ENCODE results near the gene USP17L28.
"Not testable (repeated sequence)": the region's sequence is repeated elsewhere in the genome, so short reads cannot be mapped to it uniquely, and the experiment has no call there.

DNA sequence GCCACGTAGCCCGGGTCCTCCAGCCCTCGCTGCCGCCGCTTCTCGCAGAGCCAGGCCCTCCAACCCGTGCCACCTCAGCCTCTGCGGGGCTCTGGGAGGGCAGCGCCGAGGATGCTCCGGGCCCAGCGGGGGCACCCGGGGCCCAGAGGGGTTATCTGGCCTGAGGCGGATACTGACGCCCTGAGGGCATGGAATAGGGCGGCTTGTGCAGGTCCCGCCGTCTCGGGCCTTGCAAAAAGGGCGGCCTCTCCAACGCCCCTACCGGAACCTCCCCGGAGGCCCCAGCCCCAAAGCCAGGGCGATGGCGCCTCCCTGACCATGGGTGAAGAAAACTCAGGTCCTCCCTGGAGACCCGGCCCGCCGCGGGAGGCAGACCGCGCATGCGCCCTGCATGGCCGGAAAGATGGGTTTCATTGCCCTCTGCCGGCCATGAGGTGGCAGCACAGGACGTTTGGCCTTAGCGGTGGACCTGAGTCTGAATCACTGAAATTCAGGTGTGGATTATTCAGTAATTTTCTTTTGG lies 32.4 kb downstream of the USP17L28 start:
- TF ChIP-seq, protein P1, sequence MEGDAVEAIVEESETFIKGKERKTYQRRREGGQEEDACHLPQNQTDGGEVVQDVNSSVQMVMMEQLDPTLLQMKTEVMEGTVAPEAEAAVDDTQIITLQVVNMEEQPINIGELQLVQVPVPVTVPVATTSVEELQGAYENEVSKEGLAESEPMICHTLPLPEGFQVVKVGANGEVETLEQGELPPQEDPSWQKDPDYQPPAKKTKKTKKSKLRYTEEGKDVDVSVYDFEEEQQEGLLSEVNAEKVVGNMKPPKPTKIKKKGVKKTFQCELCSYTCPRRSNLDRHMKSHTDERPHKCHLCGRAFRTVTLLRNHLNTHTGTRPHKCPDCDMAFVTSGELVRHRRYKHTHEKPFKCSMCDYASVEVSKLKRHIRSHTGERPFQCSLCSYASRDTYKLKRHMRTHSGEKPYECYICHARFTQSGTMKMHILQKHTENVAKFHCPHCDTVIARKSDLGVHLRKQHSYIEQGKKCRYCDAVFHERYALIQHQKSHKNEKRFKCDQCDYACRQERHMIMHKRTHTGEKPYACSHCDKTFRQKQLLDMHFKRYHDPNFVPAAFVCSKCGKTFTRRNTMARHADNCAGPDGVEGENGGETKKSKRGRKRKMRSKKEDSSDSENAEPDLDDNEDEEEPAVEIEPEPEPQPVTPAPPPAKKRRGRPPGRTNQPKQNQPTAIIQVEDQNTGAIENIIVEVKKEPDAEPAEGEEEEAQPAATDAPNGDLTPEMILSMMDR (conservative IDR thresholded peaks at IDR 0.05), result peak; percentile 72
- not testable (repeated sequence) for TF ChIP-seq ZFX (IDR thresholded peaks at IDR 0.05)

All from C4-2B (cell line).